ENCODE data around the gene U2AF2.

The U2AF2 gene

DNA sequence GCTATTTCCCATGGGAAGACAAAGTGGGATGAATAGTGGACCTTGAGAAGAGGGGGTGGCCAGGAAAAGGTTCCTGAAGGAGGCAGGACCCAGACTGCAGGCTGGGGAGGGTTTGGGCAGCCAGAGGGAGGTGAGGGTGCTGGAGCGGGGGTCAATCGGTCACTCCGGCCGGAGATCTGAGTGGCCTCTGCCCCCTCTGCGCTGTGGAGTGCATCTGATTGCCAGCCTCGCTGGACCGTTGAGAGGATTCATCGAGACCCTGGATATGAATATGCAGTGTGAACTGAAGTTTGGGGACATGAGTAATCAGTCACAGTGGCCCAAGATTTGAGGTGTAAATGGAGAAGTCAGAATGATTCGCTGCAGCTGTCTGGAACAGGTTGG lies 19.5 kb upstream of the U2AF2 start:
- H3K4me3 ChIP-seq (ENCODE audit: low read length), result peak overlapping the region; percentile 99
- no peaks in the 10 kb centered on the region for H3K36me3 ChIP-seq (replicated peaks; ENCODE audit: insufficient read depth, low read length)
- H3K9me2 ChIP-seq (replicated peaks; ENCODE audit: insufficient read depth, low read length), result no peaks in the 10 kb centered on the region
- H4K20me1 ChIP-seq (ENCODE audit: insufficient read depth, low read length), result no peaks in the 10 kb centered on the region
- H3K79me2 ChIP-seq (ENCODE audit: low read length), result peaks cover 34% of the 10 kb centered on the region
- no peak for DNase-seq
- peaks cover 18% of the 10 kb centered on the region for H3K4me1 ChIP-seq (ENCODE audit: low read length)
- H3K27ac ChIP-seq (ENCODE audit: low read length), result peak overlapping the region; percentile 54; the same call in 1 of the 2 replicates
- no peaks in the 10 kb centered on the region for H3K27me3 ChIP-seq (replicated peaks; ENCODE audit: insufficient read depth, low read length)
- peak overlapping the region; percentile 98 for H3K9ac ChIP-seq (ENCODE audit: low read length)
- TF ChIP-seq, protein P1, sequence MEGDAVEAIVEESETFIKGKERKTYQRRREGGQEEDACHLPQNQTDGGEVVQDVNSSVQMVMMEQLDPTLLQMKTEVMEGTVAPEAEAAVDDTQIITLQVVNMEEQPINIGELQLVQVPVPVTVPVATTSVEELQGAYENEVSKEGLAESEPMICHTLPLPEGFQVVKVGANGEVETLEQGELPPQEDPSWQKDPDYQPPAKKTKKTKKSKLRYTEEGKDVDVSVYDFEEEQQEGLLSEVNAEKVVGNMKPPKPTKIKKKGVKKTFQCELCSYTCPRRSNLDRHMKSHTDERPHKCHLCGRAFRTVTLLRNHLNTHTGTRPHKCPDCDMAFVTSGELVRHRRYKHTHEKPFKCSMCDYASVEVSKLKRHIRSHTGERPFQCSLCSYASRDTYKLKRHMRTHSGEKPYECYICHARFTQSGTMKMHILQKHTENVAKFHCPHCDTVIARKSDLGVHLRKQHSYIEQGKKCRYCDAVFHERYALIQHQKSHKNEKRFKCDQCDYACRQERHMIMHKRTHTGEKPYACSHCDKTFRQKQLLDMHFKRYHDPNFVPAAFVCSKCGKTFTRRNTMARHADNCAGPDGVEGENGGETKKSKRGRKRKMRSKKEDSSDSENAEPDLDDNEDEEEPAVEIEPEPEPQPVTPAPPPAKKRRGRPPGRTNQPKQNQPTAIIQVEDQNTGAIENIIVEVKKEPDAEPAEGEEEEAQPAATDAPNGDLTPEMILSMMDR (IDR thresholded peaks at IDR 0.05; ENCODE audit: low read length), result no peak
- TF ChIP-seq EZH2 (optimal IDR thresholded peaks at IDR 0.05; ENCODE audit: low read depth, low read length) (no peak), EZH2phosphoT487 (IDR thresholded peaks at IDR 0.05; ENCODE audit: low read length) (no peak)
- H3K4me2 ChIP-seq (ENCODE audit: low read depth, low read length), result peak overlapping the region; percentile 95
- peak overlapping the region; percentile 66 for H2AFZ ChIP-seq (ENCODE audit: low read length)
- peaks cover 23% of the 10 kb centered on the region for H3F3A ChIP-seq (ENCODE audit: insufficient read depth, low read length)
- H3K9me3 ChIP-seq (replicated peaks; ENCODE audit: insufficient read depth, low read length), result no peaks in the 10 kb centered on the region

DNA sequence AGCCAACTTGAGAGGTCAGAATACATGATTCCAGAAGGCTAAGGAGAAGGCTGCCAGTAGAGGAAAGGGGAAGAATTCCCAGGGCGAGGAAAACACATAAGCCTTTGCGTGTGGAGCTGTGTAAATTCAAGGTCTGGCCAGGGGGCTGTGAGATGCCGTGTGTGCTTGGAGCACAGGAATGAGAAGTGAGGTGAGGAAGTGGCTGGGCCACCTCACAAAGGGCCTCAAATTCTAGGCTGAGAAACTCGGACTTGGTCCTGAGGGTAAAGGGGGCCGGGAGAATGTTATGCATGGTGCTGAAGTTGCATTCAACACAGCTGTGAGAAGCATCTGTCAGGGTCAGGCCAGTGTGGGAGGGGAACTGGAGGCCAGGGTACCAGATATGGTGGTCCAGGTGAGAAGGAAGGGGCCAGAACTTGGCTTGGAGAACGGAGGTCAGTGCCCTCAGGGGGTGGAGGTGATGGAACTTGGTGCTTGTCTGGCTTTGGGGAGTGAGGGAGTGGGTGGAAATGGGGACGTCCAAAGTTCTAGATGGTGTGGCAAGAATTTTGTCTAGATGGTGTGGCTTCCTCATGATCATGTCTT lies 18.9 kb upstream of the U2AF2 start:
- TF ChIP-seq EZH2 (optimal IDR thresholded peaks at IDR 0.05; ENCODE audit: low read depth, low read length) (no peak), EZH2phosphoT487 (IDR thresholded peaks at IDR 0.05; ENCODE audit: low read length) (no peak)
- TF ChIP-seq, protein P1 (IDR thresholded peaks at IDR 0.05; ENCODE audit: low read length), result no peak
- H3K4me2 ChIP-seq (ENCODE audit: low read depth, low read length), result peak overlapping the region; percentile 95
- H4K20me1 ChIP-seq (ENCODE audit: insufficient read depth, low read length), result no peaks in the 10 kb centered on the region
- H3K9me3 ChIP-seq (replicated peaks; ENCODE audit: insufficient read depth, low read length), result no peaks in the 10 kb centered on the region
- DNase-seq, result no peak
- no peaks in the 10 kb centered on the region for H3K27me3 ChIP-seq (replicated peaks; ENCODE audit: insufficient read depth, low read length)
- H3K9ac ChIP-seq (ENCODE audit: low read length), result peak overlapping the region; percentile 98; the same call in 1 of the 2 replicates
- no peaks in the 10 kb centered on the region for H3K9me2 ChIP-seq (replicated peaks; ENCODE audit: insufficient read depth, low read length)
- no peaks in the 10 kb centered on the region for H3K36me3 ChIP-seq (replicated peaks; ENCODE audit: insufficient read depth, low read length)
- H3F3A ChIP-seq (ENCODE audit: insufficient read depth, low read length), result peaks cover 23% of the 10 kb centered on the region
- H2AFZ ChIP-seq (ENCODE audit: low read length), result no peak overlapping the region
- peaks cover 19% of the 10 kb centered on the region for H3K4me1 ChIP-seq (ENCODE audit: low read length)
- no peak overlapping the region for H3K27ac ChIP-seq (ENCODE audit: low read length)
- H3K79me2 ChIP-seq (ENCODE audit: low read length), result peaks cover 34% of the 10 kb centered on the region
- H3K4me3 ChIP-seq (ENCODE audit: low read length), result peak overlapping the region; percentile 99

DNA sequence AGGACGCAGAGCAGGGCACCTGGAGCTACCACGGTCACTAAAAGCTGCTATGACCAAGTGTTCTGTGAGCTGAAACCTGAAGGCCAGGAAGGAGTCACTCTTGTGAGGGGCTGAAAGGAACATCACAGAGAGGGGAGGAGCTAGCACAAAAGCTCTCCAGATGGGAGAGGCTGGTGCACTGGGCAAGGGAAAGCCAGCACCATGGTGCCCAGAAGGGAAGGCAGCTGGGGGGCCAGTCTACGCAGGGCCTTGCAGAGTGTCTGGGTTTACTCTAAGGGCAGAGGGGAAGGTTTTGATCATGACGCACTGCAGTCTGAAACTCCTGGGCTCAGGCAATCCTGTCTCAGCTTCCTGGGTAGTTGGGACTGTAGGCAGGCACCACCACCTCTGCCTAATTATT lies 18.1 kb upstream of the U2AF2 start:
- peaks cover 28% of the 10 kb centered on the region for H3F3A ChIP-seq (ENCODE audit: insufficient read depth, low read length)

More for the DNA sequence above, 18.1 kb upstream of the U2AF2 start:
- Histone ChIP-seq H2AFZ (ENCODE audit: low read length) (no peak overlapping the region), H3K9me2 (replicated peaks; ENCODE audit: insufficient read depth, low read length) (no peaks in the 10 kb centered on the region), H3K36me3 (replicated peaks; ENCODE audit: insufficient read depth, low read length) (no peaks in the 10 kb centered on the region), H3K27me3 (replicated peaks; ENCODE audit: insufficient read depth, low read length) (no peaks in the 10 kb centered on the region), H3K27ac (ENCODE audit: low read length) (no peak overlapping the region), H3K4me1 (ENCODE audit: low read length) (peaks cover 19% of the 10 kb centered on the region), H3K79me2 (ENCODE audit: low read length) (peaks cover 39% of the 10 kb centered on the region), H3K4me3 (ENCODE audit: low read length) (no peak overlapping the region), H4K20me1 (ENCODE audit: insufficient read depth, low read length) (no peaks in the 10 kb centered on the region), H3K9me3 (replicated peaks; ENCODE audit: insufficient read depth, low read length) (no peaks in the 10 kb centered on the region), H3K4me2 (ENCODE audit: low read depth, low read length) (peak overlapping the region; percentile 95; the same call in 1 of the 2 replicates), H3K9ac (ENCODE audit: low read length) (no peak overlapping the region)
- no peak for TF ChIP-seq EZH2phosphoT487 (IDR thresholded peaks at IDR 0.05; ENCODE audit: low read length)
- TF ChIP-seq, protein P1 (IDR thresholded peaks at IDR 0.05; ENCODE audit: low read length), result no peak
- TF ChIP-seq EZH2 (optimal IDR thresholded peaks at IDR 0.05; ENCODE audit: low read depth, low read length), result no peak
- DNase-seq, result no peak

Measured in MM.1S (cell line).